HepG2 (cell line): ENCODE results near the gene CPA5. TPM values are rescaled to one million over a fixed set of nuclear protein-coding genes. Genes with fewer than 3 reads are reported as not detected.
"Not testable (repeated sequence)": the region's sequence is repeated elsewhere in the genome, so short reads cannot be mapped to it uniquely, and the experiment has no call there.

Experiments used
- ATAC-seq: fragments of 200-7000 bp; cut with Tn5 transposase; 3 replicates; pipeline ENCODE4 v1.9.1; 2020; ENCODE audit warnings: mild to moderate bottlenecking, moderate library complexity
- BruUV-seq: library from RNA; stranded (reverse); fragments of 400-500 nt; replicated peaks from 2 replicates; lab custom pipeline; 2021; lab: Mats Ljungman, UMichigan
- CTCF ChIA-PET: fragments of 300-600 bp; formaldehyde crosslinking; extraction: SDS; loops from one replicate; lab custom pipeline; 2021; ENCODE audit warnings: low total read pairs, inconsistent platforms, low intra/inter-chr PET ratio; lab: Yijun Ruan, JAX
- POLR2A ChIA-PET: fragments of 350-600 bp; sonication (Branson Sonifier 250); formaldehyde crosslinking; loops from one replicate; lab custom pipeline; 2020; ENCODE audit warnings: antibody characterized with exemption, inconsistent platforms; lab: Yijun Ruan, JAX
- DNase-seq: peaks from one replicate; pipeline ENCODE4 v3.0.0-alpha.2; 2015; ENCODE audit warnings: low spot score
- FAIRE-seq: peaks from 3 replicates; lab custom pipeline; 2011; peaks lifted over from hg19 to GRCh38; lab: Jason Lieb, UNC
- H2AFZ ChIP-seq: one replicate; pipeline ENCODE4 v1.6.1; 2011; ENCODE audit warnings: low read length, inconsistent platforms
- H3K27ac ChIP-seq: fragments of 300-600 bp; 3 replicates; pipeline ENCODE4 v1.8.0; 2011; ENCODE audit warnings: mixed run types, mild to moderate bottlenecking, mixed read lengths, low read length, inconsistent platforms; ENCODE audit not compliant: insufficient read depth; ENCODE audit errors: extremely low read length
- H3K27me3 ChIP-seq, 2 experiments: fragments of 200-600 bp in 1 of 2; 2 replicates in 1 of 2; 3 replicates in 1 of 2; pipeline versions ENCODE4 v1.6.0 to v1.8.0; 2011; ENCODE audit warnings: low read length in 2 of 2, mild to moderate bottlenecking in 2 of 2, moderate library complexity in 2 of 2, inconsistent platforms in 1 of 2; ENCODE audit not compliant: insufficient read depth in 2 of 2, control insufficient read depth in 1 of 2
- H3K36me3 ChIP-seq, 2 experiments: fragments of 200-600 bp in 1 of 2; replicated peaks in 1 of 2; 2 replicates in 1 of 2; 3 replicates in 1 of 2; pipeline versions ENCODE4 v1.5.1 to v1.8.0; 2011; ENCODE audit warnings: low read length in 2 of 2, inconsistent platforms in 1 of 2; ENCODE audit not compliant: insufficient read depth in 2 of 2, control insufficient read depth in 1 of 2
- H3K4me1 ChIP-seq: 2 replicates; pipeline ENCODE4 v1.5.1; 2012; ENCODE audit warnings: low read length, inconsistent platforms; ENCODE audit not compliant: insufficient read depth
- H3K4me2 ChIP-seq: 2 replicates; pipeline ENCODE4 v1.6.0; 2011; ENCODE audit warnings: low read depth, low read length, inconsistent platforms
- H3K4me3 ChIP-seq, 3 experiments: fragments of 200-600 bp in 1 of 3; sonication (generic), shearing (Covaris generic) in 1 of 3; replicated peaks in 1 of 3; 2 replicates each; pipeline ENCODE4 v1.5.1; 2011 to 2016; ENCODE audit warnings: low read length in 3 of 3, inconsistent platforms in 2 of 3, low read depth in 2 of 3, mild to moderate bottlenecking in 2 of 3, control low read depth in 1 of 3, mixed read lengths in 1 of 3; ENCODE audit not compliant: insufficient read depth in 1 of 3
- H3K79me2 ChIP-seq: one replicate; pipeline ENCODE4 v1.6.1; 2011; ENCODE audit warnings: low read length, inconsistent platforms; ENCODE audit not compliant: insufficient read depth
- H3K9ac ChIP-seq: 2 replicates; pipeline ENCODE4 v1.6.0; 2011; ENCODE audit warnings: mild to moderate bottlenecking, low read depth, low read length, inconsistent platforms; ENCODE audit not compliant: insufficient read depth
- H3K9me3 ChIP-seq: 2 replicates; pipeline ENCODE4 v1.5.1; 2012; ENCODE audit warnings: mild to moderate bottlenecking, low read length
- H4K20me1 ChIP-seq: 2 replicates; pipeline ENCODE4 v1.6.0; 2011; ENCODE audit warnings: inconsistent platforms, mild to moderate bottlenecking, low read length, moderate library complexity; ENCODE audit not compliant: insufficient read depth
- FOXM1 ChIP-seq: sonication (generic); formaldehyde crosslinking; IDR thresholded peaks from 2 replicates; pipeline ENCODE4 v1.5.0; 2020; ENCODE audit warnings: missing genetic modification reagents
- MTA1 ChIP-seq: sonication (generic); formaldehyde crosslinking; IDR thresholded peaks from 2 replicates; pipeline ENCODE4 v1.4.0; 2020; ENCODE audit warnings: missing genetic modification reagents, mild to moderate bottlenecking, borderline replicate concordance
- UBTF ChIP-seq: sonication (generic); formaldehyde crosslinking; IDR thresholded peaks from 2 replicates; pipeline ENCODE4 v1.4.0; 2020; ENCODE audit warnings: mild to moderate bottlenecking, missing genetic modification reagents
- WGBS: methylation state at CpG from one replicate; pipeline ENCODE4 v1.1.6; 2017; ENCODE audit warnings: low lambda C conversion rate; 5-methylcytosine and 5-hydroxymethylcytosine counted together
- in situ Hi-C: cut with HindIII; loops from 2 replicates; pipeline ENCODE4 v1.10.0; 2017; ENCODE audit warnings: low pct_unique_long_range_greater_than_20kb; ENCODE audit not compliant: extremely low pct_ligation_motif_present
- intact Hi-C: fragments of 100-400 bp; cut with micrococcal nuclease; formaldehyde crosslinking; loops from one replicate; pipeline ENCODE4 v1.10.0; 2022; ENCODE audit not compliant: unreplicated experiment
- polyA plus RNA-seq, 8 experiments: library from polyadenylated mRNA; depleted of rRNA in 3 of 8; stranded (reverse) in 7 of 8; unstranded in 1 of 8; fragments of >200 nt; fragmentation: Illumina TruSeq in 4 of 8; extraction: Trizol in 4 of 8; gene quantifications; 2 replicates each; pipeline versions ENCODE4 v1.2.1 to v1.2.3, GENCODE V29; 2011 to 2016; ENCODE audit warnings: low read depth in 4 of 8, missing spikeins in 1 of 8, mixed read lengths in 1 of 8; ENCODE audit not compliant: insufficient read depth in 1 of 8
- total RNA-seq, 5 experiments: library from RNA; depleted of rRNA; stranded (reverse); fragments of >200 nt; fragmentation: Illumina TruSeq; extraction: Trizol; gene quantifications; 2 replicates each; pipeline ENCODE4 v1.2.3, GENCODE V29; 2016; ENCODE audit warnings: low read depth in 1 of 5

Gene CPA5
- total and polyA plus RNA-seq, 2 of the 13 experiments (the other 11 are each of a cell fraction or from before 2014, with no cell fraction given) = 0.48 TPM; not detected in 1

- TF ChIP-seq UBTF (CRISPR knock-in tag) (no peak), FOXM1 (no peak), MTA1 (CRISPR knock-in tag) (no peak)
These were observed 25.1 kb upstream of the CPA5 start (continued) for GRCh38 chr7:130319541-130319940.

GRCh38 chr7:130321542-130322229 is 22.9 kb upstream of the CPA5 start:
- FAIRE-seq, H2AFZ ChIP-seq, H3K36me3 ChIP-seq, H3K4me1 ChIP-seq, CTCF ChIA-PET, H3K4me2 ChIP-seq, H3K79me2 ChIP-seq, H3K4me3 ChIP-seq, H3K9me3 ChIP-seq, H3K9ac ChIP-seq, BruUV-seq, POLR2A ChIA-PET, DNase-seq, H3K27ac ChIP-seq, ATAC-seq, intact Hi-C loops, in situ Hi-C loops, H4K20me1 ChIP-seq: not testable (repeated sequence)
- peaks cover 0 to 15% of the 10 kb centered on the region in 2 experiments; a peak in 2 of 5 replicates for H3K27me3 ChIP-seq
- WGBS = 2% methylated on average over 3 of the region's 3 CpGs
